Fibroblast of peridontal ligament (primary cell): Measurements from ENCODE around the gene TSC2.
"Not testable (repeated sequence)": the region's sequence is repeated elsewhere in the genome, so short reads cannot be mapped to it uniquely, and the experiment has no call there.

Source experiments
- DNase-seq: peaks from one replicate; pipeline ENCODE4 v3.0.0-alpha.2; 2010; ENCODE audit errors: extremely low read depth

TSC2 gene

GRCh38 chr16:2009791-2010510 lies 37.8 kb upstream of the TSC2 start, which contains the start of gene ZNF598:
Gene ZNF598, minus strand, starts transcription at chr16:2009821.
- peak; percentile 76 for DNase-seq

GRCh38 chr16:2011726-2012125 lies 36.1 kb upstream of the TSC2 start:
- DNase-seq: not testable (repeated sequence)

DNA sequence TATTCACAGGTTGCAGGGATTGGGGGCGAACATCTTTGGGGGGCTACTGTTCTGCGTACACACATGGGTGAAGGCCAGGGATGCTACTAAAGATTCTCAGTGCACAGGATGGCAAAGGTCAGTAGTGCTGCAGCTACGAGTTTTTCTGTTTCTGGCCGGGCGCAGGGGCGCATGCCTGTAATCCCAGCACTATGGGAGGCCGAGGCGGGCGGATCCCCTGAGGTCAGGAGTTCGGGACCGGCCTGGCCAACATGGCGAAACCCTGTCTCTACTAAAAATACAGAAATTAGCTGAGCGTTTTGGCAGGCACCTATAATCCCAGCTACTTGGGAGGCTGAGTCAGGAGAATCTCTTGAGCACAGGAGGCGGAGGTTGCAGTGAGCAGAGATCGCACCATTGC lies 34.3 kb upstream of the TSC2 start:
- no peak for DNase-seq

- DNase-seq: peak; percentile 53
These were observed 32.5 kb upstream of the TSC2 start for GRCh38 chr16:2015117-2015946.

GRCh38 chr16:2015947-2016208 lies 31.9 kb upstream of the TSC2 start:
- DNase-seq: no peak

DNA sequence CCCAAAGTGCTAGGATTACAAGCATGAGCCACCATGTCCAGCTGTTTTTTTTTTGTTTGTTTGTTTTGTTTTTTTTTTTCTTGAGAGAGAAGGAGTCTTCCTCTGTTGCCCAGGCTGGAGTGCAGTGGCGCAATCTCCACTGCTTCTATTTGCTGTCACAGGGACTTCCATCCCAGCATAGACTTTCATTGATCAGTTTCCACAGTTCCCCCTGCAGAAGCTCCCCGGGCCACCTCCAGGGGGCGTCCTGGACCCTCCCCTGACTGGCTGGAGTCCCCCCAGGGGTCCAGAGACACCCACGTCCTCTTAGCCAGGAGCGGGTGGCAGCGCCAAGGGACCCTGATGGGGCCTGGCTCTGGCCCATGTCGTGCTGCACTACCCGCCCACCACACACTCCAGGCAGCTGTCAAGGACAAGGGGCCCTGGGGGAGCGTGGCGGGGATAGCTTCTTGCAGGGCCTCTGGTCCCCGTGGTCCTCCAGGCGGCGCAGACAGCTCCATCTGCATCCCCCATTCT lies 31.3 kb upstream of the TSC2 start:
- no peak for DNase-seq

DNA sequence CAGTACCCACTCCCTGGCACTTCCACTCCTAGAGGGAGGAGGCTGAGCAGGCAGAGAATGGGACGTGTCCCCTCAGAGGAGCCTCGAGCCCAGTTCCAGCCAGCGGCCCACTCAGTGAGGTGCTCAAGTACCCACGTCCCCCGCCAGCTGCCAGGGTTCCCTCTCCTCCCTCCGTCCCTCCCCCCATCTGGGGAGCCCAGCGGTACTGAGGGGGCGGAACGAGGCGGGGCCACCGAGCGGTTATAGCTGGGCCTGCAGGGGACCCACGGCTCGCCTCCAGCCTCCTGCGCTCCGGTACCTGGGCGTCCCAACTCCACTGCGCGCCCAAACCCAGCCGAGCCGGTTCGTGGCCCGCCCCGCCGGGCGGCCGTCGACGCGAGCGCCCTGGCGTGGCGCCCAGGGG lies 28.3 kb upstream of the TSC2 start, which contains the start of gene NPW:
Gene NPW (plus strand): TSS at position 268 of the 403 bp plus-strand sequence.
- DNase-seq: no peak

DNA sequence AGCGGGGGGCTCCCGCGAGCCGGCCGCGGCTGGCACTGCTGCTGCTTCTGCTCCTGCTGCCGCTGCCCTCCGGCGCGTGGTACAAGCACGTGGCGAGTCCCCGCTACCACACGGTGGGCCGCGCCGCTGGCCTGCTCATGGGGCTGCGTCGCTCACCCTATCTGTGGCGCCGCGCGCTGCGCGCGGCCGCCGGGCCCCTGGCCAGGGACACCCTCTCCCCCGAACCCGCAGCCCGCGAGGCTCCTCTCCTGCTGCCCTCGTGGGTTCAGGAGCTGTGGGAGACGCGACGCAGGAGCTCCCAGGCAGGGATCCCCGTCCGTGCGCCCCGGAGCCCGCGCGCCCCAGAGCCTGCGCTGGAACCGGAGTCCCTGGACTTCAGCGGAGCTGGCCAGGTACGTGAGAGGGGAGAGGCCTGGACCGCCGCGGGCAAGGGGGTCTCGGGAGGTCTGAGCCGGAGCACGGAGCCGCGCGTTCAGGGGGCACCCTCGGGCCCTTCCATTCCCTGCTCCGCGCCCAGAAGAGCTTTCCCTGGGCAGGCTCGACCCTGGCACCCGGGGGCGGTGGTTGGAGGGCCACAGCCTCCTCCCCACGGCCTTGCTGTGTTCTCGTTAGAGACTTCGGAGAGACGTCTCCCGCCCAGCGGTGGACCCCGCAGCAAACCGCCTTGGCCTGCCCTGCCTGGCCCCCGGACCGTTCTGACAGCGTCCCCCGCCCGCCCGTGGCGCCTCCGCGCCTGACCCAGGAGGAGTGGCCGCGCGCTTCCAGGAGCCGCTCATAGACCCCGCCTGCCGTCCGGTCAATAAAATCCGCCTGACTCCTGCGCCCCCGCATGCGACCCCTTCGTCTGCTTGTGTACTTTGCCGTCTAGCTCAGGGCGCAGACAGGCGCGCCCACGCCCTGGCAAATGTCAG lies 27.6 kb upstream of the TSC2 start:
- DNase-seq: no peak

GRCh38 chr16:2022723-2023091 lies 25.1 kb upstream of the TSC2 start:
- DNase-seq: no peak

DNA sequence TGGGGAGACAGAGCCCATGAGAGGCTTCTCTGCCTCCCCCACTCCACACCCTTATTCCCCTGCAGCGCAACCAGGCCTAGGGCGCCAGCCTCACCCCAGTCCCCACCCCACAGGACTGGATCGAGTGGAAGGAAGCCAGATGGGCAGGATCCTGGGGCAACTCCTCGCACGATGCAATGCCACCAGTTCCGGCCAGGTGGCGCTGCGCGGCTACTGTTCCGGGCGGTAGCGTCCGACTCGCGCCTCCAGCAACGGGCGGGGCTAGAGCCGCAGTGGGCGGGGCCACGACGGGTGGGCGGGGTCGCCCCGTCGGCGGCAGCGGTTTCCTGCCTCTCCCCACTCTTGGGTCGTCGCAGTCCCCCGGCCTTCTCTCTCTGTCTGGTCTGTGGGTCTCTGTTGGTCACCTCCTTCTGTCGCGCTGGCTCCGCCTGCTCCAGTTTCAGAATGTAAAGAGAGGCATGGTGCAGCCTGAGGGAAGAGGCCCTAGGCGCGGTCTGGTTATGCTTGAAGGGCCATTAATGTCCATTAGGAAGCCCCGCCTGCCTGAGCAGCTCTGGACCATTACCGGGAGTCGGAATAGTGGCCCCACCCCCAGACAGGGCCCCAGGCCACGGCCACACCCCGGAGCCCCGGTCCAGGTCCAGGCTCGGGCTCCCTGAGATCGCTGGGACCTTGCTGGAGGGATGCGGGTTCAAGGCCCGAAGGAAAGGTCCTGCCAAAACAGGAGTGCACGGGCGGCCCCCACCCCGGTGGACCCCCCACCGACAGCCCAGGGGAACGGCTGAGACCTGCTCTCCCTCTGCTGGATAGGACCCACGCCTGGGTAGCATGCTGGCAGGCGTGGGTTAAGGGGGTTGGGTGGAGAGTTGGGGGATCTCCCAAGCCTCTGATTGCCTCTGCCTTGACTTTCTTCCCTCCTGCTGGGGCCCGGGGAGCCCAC lies 24.4 kb upstream of the TSC2 start:
- peak; percentile 84 for DNase-seq

- DNase-seq: no peak
These were observed 23.8 kb upstream of the TSC2 start for GRCh38 chr16:2024032-2024420.

DNA sequence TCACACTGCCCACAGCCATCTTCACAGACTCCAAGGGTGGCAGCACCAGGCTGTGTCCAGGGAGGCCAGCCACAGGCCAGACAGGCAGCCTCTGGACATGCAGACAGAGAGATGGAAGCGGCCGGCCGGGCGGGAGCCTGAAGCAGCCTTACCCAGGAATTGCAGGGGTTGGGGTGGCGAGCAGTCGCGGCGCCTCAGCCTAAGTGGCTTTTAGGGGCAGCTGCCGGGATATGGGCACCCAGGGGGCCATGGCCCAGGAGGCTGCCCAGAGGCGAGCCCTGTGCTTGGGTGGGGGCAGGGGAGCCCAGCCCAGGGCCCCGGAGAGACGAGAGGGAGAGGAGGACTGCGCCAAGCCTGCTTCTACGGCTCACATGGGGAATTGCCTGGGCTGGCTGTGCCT lies 22.5 kb upstream of the TSC2 start:
- no peak for DNase-seq

GRCh38 chr16:2025878-2026460 lies 21.8 kb upstream of the TSC2 start:
- no peak for DNase-seq

- no peak for DNase-seq
These were observed 21.2 kb upstream of the TSC2 start, which contains the start of gene NHERF2 for GRCh38 chr16:2026461-2027023. Gene NHERF2, plus strand, starts transcription at chr16:2026902. Its CDS starts 104 bp downstream, at chr16:2027006.

DNA sequence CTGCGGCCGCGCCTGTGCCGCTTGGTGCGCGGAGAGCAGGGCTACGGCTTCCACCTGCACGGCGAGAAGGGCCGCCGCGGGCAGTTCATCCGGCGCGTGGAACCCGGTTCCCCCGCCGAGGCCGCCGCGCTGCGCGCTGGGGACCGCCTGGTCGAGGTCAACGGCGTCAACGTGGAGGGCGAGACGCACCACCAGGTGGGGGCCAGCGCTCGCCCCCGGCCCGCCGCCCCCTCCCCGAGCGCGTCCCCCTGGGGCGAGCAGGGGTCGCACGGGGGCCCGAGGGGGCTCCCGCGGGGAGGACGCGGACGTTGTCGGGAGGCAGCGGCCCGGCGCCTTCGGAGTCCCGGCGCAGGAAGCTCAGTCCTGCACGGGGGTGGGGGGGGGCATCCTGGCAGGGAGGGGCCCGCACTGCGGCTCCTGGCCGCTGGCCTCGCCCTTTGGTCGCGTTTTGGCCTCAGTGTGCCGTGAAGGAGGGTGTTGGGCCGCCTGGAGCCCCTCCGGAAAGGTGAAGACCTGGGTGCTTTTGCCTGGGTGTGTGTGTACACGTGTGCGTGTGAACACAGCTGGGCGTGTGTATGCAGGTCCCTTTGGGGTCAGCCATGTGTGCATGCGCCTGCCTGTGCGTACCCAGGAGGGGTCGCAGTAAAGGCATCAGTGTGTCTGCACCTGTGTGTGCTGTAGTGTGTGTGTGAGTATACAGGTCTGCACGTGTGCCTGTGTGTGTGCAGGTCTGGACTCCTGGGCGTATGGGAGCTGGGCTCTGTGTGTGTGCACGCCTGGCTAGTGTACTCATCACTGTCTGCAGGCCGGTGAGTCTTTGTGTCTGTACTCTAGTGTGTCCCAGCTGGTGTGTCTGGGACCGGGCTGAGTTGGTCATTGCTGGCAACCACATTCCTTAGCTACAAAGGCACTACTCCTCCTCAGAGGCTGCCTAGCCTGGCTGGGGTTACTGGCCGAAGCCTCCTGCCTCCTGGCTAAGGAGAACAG lies 20.5 kb upstream of the TSC2 start:
- no peak for DNase-seq

DNA sequence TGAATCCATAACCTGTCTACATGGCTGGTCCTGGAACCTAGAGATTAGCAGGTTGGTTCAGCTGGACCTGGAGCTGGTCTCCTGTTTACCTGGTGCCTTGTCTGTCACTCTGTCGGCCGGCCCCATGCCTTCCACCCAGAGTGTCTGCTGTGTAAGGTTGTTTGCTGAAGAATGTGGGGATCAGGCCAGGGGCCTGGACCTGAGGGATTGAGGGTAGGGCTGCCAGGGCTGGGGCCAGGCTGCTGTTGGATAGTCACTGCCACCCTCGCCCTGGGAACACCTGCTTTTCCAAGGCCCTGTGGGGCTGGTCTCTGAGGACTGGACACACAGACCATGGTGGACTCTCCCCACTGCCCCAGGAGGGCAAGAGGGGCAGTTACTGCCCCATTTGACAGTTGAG lies 19.6 kb upstream of the TSC2 start:
- no peak for DNase-seq

- DNase-seq: no peak
These were observed 19.1 kb upstream of the TSC2 start for GRCh38 chr16:2028620-2029220.

GRCh38 chr16:2029350-2029749 lies 18.4 kb upstream of the TSC2 start:
- no peak for DNase-seq

- DNase-seq: no peak
These were observed 17.7 kb upstream of the TSC2 start for GRCh38 chr16:2030036-2030435.
